ENCODE measurements around the gene SH3BP4.

DNA sequence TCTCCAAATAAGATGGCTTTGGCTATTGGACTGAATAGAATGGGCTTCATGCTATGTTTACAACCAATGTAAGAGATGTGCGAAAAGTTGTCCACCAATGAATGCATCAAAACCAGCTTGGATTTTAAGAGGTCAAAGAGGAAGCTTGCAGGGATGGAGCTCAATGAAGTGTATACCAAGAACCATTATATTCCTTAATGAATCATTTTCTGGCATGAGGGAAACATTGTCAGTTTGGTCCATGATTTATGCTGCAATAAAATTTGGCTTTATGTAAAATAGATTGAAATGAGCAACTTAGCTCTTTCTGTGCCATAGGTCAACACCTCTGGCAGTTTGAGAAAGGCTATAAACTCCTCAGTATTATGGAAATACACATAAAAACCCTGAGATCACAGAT, 107.3 kb downstream of the SH3BP4 start:
- TF ChIP-seq, protein P1, sequence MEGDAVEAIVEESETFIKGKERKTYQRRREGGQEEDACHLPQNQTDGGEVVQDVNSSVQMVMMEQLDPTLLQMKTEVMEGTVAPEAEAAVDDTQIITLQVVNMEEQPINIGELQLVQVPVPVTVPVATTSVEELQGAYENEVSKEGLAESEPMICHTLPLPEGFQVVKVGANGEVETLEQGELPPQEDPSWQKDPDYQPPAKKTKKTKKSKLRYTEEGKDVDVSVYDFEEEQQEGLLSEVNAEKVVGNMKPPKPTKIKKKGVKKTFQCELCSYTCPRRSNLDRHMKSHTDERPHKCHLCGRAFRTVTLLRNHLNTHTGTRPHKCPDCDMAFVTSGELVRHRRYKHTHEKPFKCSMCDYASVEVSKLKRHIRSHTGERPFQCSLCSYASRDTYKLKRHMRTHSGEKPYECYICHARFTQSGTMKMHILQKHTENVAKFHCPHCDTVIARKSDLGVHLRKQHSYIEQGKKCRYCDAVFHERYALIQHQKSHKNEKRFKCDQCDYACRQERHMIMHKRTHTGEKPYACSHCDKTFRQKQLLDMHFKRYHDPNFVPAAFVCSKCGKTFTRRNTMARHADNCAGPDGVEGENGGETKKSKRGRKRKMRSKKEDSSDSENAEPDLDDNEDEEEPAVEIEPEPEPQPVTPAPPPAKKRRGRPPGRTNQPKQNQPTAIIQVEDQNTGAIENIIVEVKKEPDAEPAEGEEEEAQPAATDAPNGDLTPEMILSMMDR (conservative IDR thresholded peaks at IDR 0.05; ENCODE audit: low read depth, low read length) = no peak
- no peak for TF ChIP-seq EZH2 (IDR thresholded peaks at IDR 0.05; ENCODE audit: borderline replicate concordance, low read depth, low read length, poor library complexity, severe bottlenecking)
